CD4-positive, alpha-beta T cell (primary cell): ENCODE data around the gene KCNC2. TPM values are rescaled to one million over a fixed set of nuclear protein-coding genes. Genes with fewer than 3 reads are reported as not detected.

Experiments used
- ATAC-seq: fragments of 200-7000 bp; cut with Tn5 transposase; one replicate; pipeline ENCODE4 v1.10.0; 2022; ENCODE audit warnings: mild to moderate bottlenecking; ENCODE audit not compliant: poor library complexity
- CTCF ChIA-PET: fragments of 350-600 bp; sonication (Branson Sonifier 250); formaldehyde crosslinking; loops from one replicate; lab custom pipeline; 2021; ENCODE audit warnings: antibody characterized with exemption, inconsistent platforms; lab: Charles Lee
- POLR2A ChIA-PET: fragments of 350-600 bp; sonication (Branson Sonifier 250); formaldehyde crosslinking; loops from one replicate; lab custom pipeline; 2021; ENCODE audit warnings: antibody characterized with exemption, inconsistent platforms; lab: Charles Lee
- DNase-seq, 14 experiments: peaks; one replicate each; pipeline ENCODE4 v3.0.0-alpha.2; 2013 to 2020; ENCODE audit warnings: mixed read lengths in 2 of 14
- H3K27ac ChIP-seq, 2 donors: one replicate each; pipeline versions ENCODE4 v1.5.1 to v1.7.0; 2013; ENCODE audit warnings: low read length in 2 of 2, low read depth in 1 of 2, mild to moderate bottlenecking in 1 of 2
- H3K27me3 ChIP-seq, 2 experiments: 1 replicate in 1 of 2; 2 replicates in 1 of 2; pipeline versions ENCODE4 v1.6.1 to v1.7.0; 2013; ENCODE audit warnings: low read length in 2 of 2, control low read depth in 1 of 2, mild to moderate bottlenecking in 1 of 2, moderate library complexity in 1 of 2; ENCODE audit not compliant: insufficient read depth in 2 of 2, control insufficient read depth in 1 of 2
- H3K36me3 ChIP-seq: one replicate; pipeline ENCODE4 v1.6.1; 2013; ENCODE audit warnings: low read length, control low read depth; ENCODE audit not compliant: insufficient read depth
- H3K4me1 ChIP-seq: one replicate; pipeline ENCODE4 v1.6.1; 2013; ENCODE audit warnings: low read length, control low read depth; ENCODE audit not compliant: insufficient read depth
- H3K4me3 ChIP-seq: one replicate; pipeline ENCODE4 v1.5.1; 2013; ENCODE audit warnings: mild to moderate bottlenecking, low read length, moderate library complexity
- H3K9me3 ChIP-seq, 2 experiments: 1 replicate in 1 of 2; 2 replicates in 1 of 2; pipeline versions ENCODE4 v1.6.1 to v1.7.0; 2013; ENCODE audit warnings: low read length in 2 of 2, mild to moderate bottlenecking in 2 of 2, control low read depth in 1 of 2, moderate library complexity in 1 of 2; ENCODE audit not compliant: control insufficient read depth in 1 of 2, insufficient read depth in 1 of 2
- H3K27ac Mint-ChIP-seq: one replicate; pipeline ENCODE4 v1.8.0; 2020; ENCODE audit warnings: mixed read lengths
- H3K27me3 Mint-ChIP-seq: one replicate; pipeline ENCODE4 v1.8.0; 2021; ENCODE audit warnings: mixed read lengths
- H3K36me3 Mint-ChIP-seq: one replicate; pipeline ENCODE4 v1.8.0; 2021; ENCODE audit warnings: low read depth, mixed read lengths
- H3K4me1 Mint-ChIP-seq: one replicate; pipeline ENCODE4 v1.8.0; 2021; ENCODE audit warnings: low read depth, mixed read lengths
- H3K4me3 Mint-ChIP-seq: one replicate; pipeline ENCODE4 v1.8.0; 2020; ENCODE audit warnings: mild to moderate bottlenecking, mixed read lengths
- H3K9me3 Mint-ChIP-seq: one replicate; pipeline ENCODE4 v1.8.0; 2020; ENCODE audit warnings: mixed read lengths
- intact Hi-C, 2 experiments: fragments of 100-400 bp; cut with DNase I in 1 of 2; cut with micrococcal nuclease in 1 of 2; formaldehyde crosslinking; loops; one replicate each; pipeline versions ENCODE4 v1.15.1 to v1.9.0; 2023 to 2025; cut with DNase I, micrococcal nuclease
- total RNA-seq, 174 experiments: library from RNA in 2 of 174; stranded (reverse) in 2 of 174; gene quantifications; one replicate each; pipeline ENCODE4 v1.2.3 and lab custom pipeline; 2021 to 2026
- TF ChIP-seq, protein P1 (sequence below): fragments of 200-600 bp; IDR thresholded peaks from one replicate; pipeline ENCODE4 v1.8.0; 2022; ENCODE audit warnings: antibody characterized with exemption, mild to moderate bottlenecking

KCNC2 gene
- total RNA-seq, 2 experiments from 2014 or later, result not detected

DNA sequence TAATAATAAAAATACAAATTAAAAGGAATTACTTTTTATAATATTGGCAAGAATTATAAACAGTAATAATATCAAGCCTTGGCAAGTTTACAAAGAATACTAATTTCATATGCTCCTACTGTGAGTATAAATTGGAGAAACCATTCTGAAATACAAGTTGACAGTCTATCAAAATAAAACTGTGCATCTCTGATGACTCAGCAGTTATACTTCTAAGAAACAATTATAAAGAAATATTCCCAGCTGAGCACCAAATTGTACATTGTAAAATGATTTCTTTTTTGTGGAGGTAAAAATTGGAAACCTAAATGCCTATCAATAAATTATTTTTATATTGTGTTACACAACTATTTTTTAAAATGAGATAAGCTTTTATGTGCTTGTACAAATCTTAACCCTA, 35.5 kb upstream of the KCNC2 start:
- no peak overlapping the region for H3K4me3 ChIP-seq
- H3K36me3 ChIP-seq, result no peaks in the 10 kb centered on the region
- Mint-ChIP-seq H3K4me1 (no peaks in the 10 kb centered on the region), H3K9me3 (peaks cover 6% of the 10 kb centered on the region), H3K36me3 (no peaks in the 10 kb centered on the region), H3K4me3 (no peak overlapping the region), H3K27me3 (peaks cover 5% of the 10 kb centered on the region), H3K27ac (no peak overlapping the region)
- TF ChIP-seq, protein P1, sequence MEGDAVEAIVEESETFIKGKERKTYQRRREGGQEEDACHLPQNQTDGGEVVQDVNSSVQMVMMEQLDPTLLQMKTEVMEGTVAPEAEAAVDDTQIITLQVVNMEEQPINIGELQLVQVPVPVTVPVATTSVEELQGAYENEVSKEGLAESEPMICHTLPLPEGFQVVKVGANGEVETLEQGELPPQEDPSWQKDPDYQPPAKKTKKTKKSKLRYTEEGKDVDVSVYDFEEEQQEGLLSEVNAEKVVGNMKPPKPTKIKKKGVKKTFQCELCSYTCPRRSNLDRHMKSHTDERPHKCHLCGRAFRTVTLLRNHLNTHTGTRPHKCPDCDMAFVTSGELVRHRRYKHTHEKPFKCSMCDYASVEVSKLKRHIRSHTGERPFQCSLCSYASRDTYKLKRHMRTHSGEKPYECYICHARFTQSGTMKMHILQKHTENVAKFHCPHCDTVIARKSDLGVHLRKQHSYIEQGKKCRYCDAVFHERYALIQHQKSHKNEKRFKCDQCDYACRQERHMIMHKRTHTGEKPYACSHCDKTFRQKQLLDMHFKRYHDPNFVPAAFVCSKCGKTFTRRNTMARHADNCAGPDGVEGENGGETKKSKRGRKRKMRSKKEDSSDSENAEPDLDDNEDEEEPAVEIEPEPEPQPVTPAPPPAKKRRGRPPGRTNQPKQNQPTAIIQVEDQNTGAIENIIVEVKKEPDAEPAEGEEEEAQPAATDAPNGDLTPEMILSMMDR, result no peak
- peaks cover 0 to 6% of the 10 kb centered on the region in 2 experiments for H3K27me3 ChIP-seq
- ChIA-PET CTCF (no interaction called here), POLR2A (no interaction called here)
- intact Hi-C loops, result no loop called here
- no peaks in the 10 kb centered on the region for H3K9me3 ChIP-seq
- H3K27ac ChIP-seq, result no peak overlapping the region
- ATAC-seq (no peak), DNase-seq (no peak)
- no peaks in the 10 kb centered on the region for H3K4me1 ChIP-seq

- no peaks in the 10 kb centered on the region for H3K4me1 Mint-ChIP-seq
- peaks cover 10% of the 10 kb centered on the region for H3K27me3 Mint-ChIP-seq
- ChIA-PET POLR2A (no interaction called here), CTCF (no interaction called here)
- H3K9me3 ChIP-seq, result no peaks in the 10 kb centered on the region
- H3K36me3 Mint-ChIP-seq, result no peaks in the 10 kb centered on the region
- H3K4me3 ChIP-seq, result no peak overlapping the region
- TF ChIP-seq, protein P1, result no peak
- H3K27me3 ChIP-seq, result peaks cover 0 to 6% of the 10 kb centered on the region in 2 experiments
- ATAC-seq, result no peak
- no peaks in the 10 kb centered on the region for H3K4me1 ChIP-seq
- H3K27ac Mint-ChIP-seq, result no peak overlapping the region
- no peaks in the 10 kb centered on the region for H3K36me3 ChIP-seq
- intact Hi-C loops, result no loop called here
- no peak overlapping the region for H3K4me3 Mint-ChIP-seq
- no peak overlapping the region for H3K27ac ChIP-seq
- DNase-seq, result no peak
- H3K9me3 Mint-ChIP-seq, result peaks cover 6% of the 10 kb centered on the region
Measured at GRCh38 chr12:75239987-75240386, 30.3 kb upstream of the KCNC2 start.

- H3K4me1 ChIP-seq, result no peaks in the 10 kb centered on the region
- no peaks in the 10 kb centered on the region for H3K9me3 ChIP-seq
- TF ChIP-seq, protein P1, result no peak
- H3K36me3 Mint-ChIP-seq, result no peaks in the 10 kb centered on the region
- ATAC-seq, result no peak
- no peaks in the 10 kb centered on the region for H3K4me1 Mint-ChIP-seq
- H3K4me3 ChIP-seq, result no peak overlapping the region
- intact Hi-C loops, result no loop called here
- H3K9me3 Mint-ChIP-seq, result peaks cover 4% of the 10 kb centered on the region
- no peaks in the 10 kb centered on the region for H3K36me3 ChIP-seq
- ChIA-PET POLR2A (no interaction called here), CTCF (no interaction called here)
- no peak overlapping the region for H3K4me3 Mint-ChIP-seq
- no peak overlapping the region for H3K27ac Mint-ChIP-seq
- no peaks in the 10 kb centered on the region for H3K27me3 ChIP-seq
- no peak overlapping the region for H3K27ac ChIP-seq
- no peak for DNase-seq
- peaks cover 5% of the 10 kb centered on the region for H3K27me3 Mint-ChIP-seq
Measured at GRCh38 chr12:75236206-75236605, 26.6 kb upstream of the KCNC2 start.
